ENCODE data around the gene MGP.

MGP gene

DNA sequence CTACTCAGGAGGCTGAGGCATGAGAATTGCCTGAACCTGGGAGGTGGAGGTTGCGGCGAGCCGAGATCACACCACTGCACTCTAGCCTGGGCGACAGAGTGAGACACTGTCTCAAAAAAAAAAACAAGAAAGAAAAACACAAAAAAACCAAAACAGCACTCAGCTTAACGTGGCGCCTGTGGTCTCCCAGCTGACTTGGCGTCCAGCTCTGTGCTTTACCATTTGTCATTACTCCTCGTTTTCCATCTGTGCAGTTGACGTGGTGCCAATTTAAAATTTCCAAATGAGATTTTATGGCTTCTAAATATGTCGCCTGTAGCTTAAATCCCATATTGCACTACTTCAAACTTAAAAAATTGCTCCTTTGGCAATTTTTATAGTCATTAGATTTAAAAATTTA is 2.0 kb downstream of the MGP start:
- no peak overlapping the region for H3K4me3 ChIP-seq (ENCODE audit: control insufficient read depth, low read depth, low read length)
- no peak for TF ChIP-seq CTCF (IDR thresholded peaks at IDR 0.05; ENCODE audit: control insufficient read depth, insufficient read depth, low read depth, low read length, missing control alignments)
- no peak for DNase-seq (ENCODE audit: low read depth)

DNA sequence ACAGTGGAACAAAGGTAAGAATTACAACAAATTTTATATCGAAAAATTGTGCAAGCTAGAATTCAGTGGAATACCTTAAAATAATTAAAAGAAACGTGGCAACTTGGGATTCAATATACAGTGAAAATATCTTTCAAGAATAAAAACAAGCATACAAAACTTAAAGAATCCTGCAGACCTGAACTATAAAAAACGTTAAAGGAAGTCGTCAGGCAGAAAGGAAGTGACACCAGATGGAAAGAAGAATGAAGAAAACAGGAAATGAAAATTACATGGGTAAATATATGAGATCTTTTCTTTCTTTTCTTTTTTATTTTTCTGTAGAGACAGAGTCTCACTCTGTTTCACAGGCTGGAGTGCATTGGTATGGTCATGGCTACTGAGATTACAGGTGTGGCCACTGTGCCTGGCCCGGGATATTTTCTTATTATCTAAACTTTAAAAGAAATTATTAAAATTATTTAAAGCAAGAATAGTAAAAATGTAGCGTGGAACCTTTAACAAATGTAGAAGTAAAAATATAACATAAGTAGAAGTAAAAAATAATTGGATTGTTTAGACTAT is 4.7 kb downstream of the MGP start:
- H3K4me3 ChIP-seq (ENCODE audit: control insufficient read depth, low read depth, low read length), result no peak overlapping the region
- TF ChIP-seq CTCF (IDR thresholded peaks at IDR 0.05; ENCODE audit: control insufficient read depth, insufficient read depth, low read depth, low read length, missing control alignments), result no peak
- no peak for DNase-seq (ENCODE audit: low read depth)

DNA sequence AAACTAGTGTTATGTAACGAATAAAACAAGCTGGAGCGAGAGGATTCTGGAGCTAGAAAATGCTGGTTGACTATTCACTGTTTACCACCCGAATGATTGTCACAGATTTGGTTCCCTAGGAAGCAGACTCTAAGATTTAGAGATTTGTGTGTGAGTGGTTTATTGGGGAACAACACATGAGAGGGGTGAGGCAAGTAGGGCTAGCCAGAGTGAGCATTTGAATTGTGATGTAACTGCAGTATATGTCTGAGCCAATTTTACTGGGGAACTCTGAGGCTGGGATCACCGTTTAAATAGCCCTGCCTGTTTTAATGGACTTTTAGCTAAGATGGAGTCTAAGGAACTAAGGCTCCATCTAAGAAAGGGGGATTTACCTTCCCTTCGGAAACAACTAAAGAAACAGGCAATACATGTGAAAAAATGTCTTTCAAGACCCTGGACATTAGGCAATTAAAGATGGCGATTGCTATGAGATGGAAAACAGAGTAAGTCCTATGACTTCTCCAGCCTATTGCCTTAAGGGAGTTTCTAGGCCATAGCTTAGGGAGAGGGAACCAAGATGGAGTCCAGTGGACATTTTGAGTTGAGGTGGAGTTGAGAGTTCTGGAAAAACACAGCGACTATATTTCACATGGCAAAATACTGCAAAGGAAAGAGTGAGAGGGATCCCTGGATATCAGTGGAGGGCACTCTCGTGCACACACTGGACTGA is 6.3 kb downstream of the MGP start:
- H3K4me3 ChIP-seq (ENCODE audit: control insufficient read depth, low read depth, low read length), result no peak overlapping the region
- TF ChIP-seq CTCF (IDR thresholded peaks at IDR 0.05; ENCODE audit: control insufficient read depth, insufficient read depth, low read depth, low read length, missing control alignments), result no peak
- DNase-seq (ENCODE audit: low read depth), result no peak

DNA sequence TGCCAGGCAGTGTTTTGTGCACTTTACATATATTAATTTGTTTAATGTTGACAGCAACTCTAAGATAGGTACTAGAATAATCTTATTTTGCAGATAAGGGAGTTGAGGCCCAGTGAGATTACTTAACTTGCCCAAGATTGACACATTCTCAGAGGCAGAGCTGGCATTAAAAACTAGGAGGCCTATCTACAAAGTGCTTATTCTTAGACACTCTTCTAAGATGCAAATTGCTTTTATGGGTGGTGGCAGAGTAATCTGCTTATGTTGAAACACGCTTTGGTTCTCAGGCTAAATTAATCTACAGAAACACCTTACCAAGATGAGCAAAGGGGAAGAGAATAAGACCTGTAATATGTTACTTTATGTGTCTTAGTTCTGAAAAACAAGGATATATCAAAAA is 7.2 kb downstream of the MGP start:
- DNase-seq (ENCODE audit: low read depth), result no peak
- no peak for TF ChIP-seq CTCF (IDR thresholded peaks at IDR 0.05; ENCODE audit: control insufficient read depth, insufficient read depth, low read depth, low read length, missing control alignments)
- H3K4me3 ChIP-seq (ENCODE audit: control insufficient read depth, low read depth, low read length), result no peak overlapping the region

DNA sequence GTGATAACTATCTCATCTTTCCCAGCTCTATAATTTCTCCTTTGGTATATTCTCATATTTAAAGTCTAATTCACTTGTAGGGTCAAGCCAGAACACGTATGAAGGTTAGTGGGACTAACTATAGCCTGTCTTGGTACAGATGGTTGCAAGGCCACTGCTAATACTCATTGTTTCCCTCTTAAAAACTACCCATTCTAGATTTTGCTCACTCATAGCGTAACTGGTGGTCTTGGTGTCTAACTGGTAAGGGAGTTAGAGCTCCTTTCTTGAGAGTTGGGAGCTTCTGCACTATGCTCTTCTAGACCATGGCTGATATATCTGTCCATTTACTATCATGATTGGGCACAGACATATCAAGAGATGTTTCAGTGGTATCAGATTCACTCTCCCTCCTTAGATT is 8.8 kb downstream of the MGP start:
- H3K4me3 ChIP-seq (ENCODE audit: control insufficient read depth, low read depth, low read length), result no peak overlapping the region
- DNase-seq (ENCODE audit: low read depth), result no peak
- TF ChIP-seq CTCF (IDR thresholded peaks at IDR 0.05; ENCODE audit: control insufficient read depth, insufficient read depth, low read depth, low read length, missing control alignments), result no peak

DNA sequence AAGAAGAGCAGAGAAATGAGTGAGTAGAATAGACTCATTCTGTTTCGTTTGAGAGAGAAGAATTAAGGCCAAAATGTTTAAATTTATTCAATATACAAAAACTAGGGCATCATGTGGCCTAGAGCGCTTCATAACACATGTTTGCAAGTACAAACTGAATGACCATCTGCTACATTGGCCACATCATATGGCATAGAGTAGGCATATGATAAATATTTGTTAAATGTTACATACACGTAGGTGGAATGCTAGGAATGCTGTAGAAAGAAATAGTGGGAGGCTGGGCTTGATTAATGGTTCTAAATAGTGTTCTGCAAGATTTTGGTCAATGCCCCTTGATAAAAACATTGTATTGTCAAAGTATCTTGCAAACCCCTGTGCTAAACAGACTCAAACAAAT is 10.8 kb downstream of the MGP start:
- no peak overlapping the region for H3K4me3 ChIP-seq (ENCODE audit: control insufficient read depth, low read depth, low read length)
- no peak for DNase-seq (ENCODE audit: low read depth)
- no peak for TF ChIP-seq CTCF (IDR thresholded peaks at IDR 0.05; ENCODE audit: control insufficient read depth, insufficient read depth, low read depth, low read length, missing control alignments)

Measured in AG09309 (cell line).